Natural killer cell (primary cell): ENCODE measurements around the gene FRK. TPM values are rescaled to one million over a fixed set of nuclear protein-coding genes. Genes with fewer than 3 reads are reported as not detected.

Experiments used
- ATAC-seq, 3 donors: fragments of 150-1000 bp in 2 of 3; fragments of 200-7000 bp in 1 of 3; cut with Tn5 transposase; 1 replicate in 1 of 3; 2 replicates in 2 of 3; pipeline ENCODE4 v1.10.0; 2021; ENCODE audit warnings: mild to moderate bottlenecking in 2 of 3, moderate library complexity in 2 of 3
- DNase-seq, 2 donors: peaks; one replicate each; pipeline versions ENCODE4 v3.0.0 to v3.0.0-alpha.2; 2013 to 2021; ENCODE audit warnings: mixed read lengths in 1 of 2
- H3K27ac ChIP-seq: one replicate; pipeline ENCODE4 v1.5.1; 2013; ENCODE audit warnings: mild to moderate bottlenecking, low read length
- H3K27me3 ChIP-seq: one replicate; pipeline ENCODE4 v1.6.1; 2013; ENCODE audit warnings: low read length; ENCODE audit not compliant: control insufficient read depth, insufficient read depth
- H3K36me3 ChIP-seq: one replicate; pipeline ENCODE4 v1.6.1; 2013; ENCODE audit warnings: low read length; ENCODE audit not compliant: control insufficient read depth, insufficient read depth
- H3K4me1 ChIP-seq: one replicate; pipeline ENCODE4 v1.6.1; 2013; ENCODE audit warnings: low read length; ENCODE audit not compliant: control insufficient read depth, insufficient read depth
- H3K4me3 ChIP-seq: one replicate; pipeline ENCODE4 v1.5.1; 2013; ENCODE audit warnings: low read length
- H3K9me3 ChIP-seq: one replicate; pipeline ENCODE4 v1.6.1; 2013; ENCODE audit warnings: low read length; ENCODE audit not compliant: control insufficient read depth, insufficient read depth
- H3K27ac Mint-ChIP-seq, 2 donors: one replicate each; pipeline ENCODE4 v1.8.0; 2022; ENCODE audit warnings: mild to moderate bottlenecking in 2 of 2, mixed read lengths in 2 of 2, moderate library complexity in 1 of 2
- H3K27me3 Mint-ChIP-seq, 2 donors: one replicate each; pipeline ENCODE4 v1.8.0; 2022; ENCODE audit warnings: low read depth in 2 of 2, mixed read lengths in 2 of 2
- H3K36me3 Mint-ChIP-seq: one replicate; pipeline ENCODE4 v1.8.0; 2022; ENCODE audit warnings: mixed read lengths
- H3K4me1 Mint-ChIP-seq, 2 donors: one replicate each; pipeline ENCODE4 v1.8.0; 2022; ENCODE audit warnings: mixed read lengths in 2 of 2
- H3K4me3 Mint-ChIP-seq: one replicate; pipeline ENCODE4 v1.8.0; 2022; ENCODE audit warnings: mild to moderate bottlenecking, moderate library complexity, mixed read lengths
- H3K9me3 Mint-ChIP-seq, 2 donors: one replicate each; pipeline ENCODE4 v1.8.0; 2022; ENCODE audit warnings: mixed read lengths in 2 of 2
- WGBS: methylation state at CpG from one replicate; pipeline ENCODE4 v1.1.7; 2013; ENCODE audit warnings: missing lambda C conversion rate; ENCODE audit not compliant: insufficient coverage; 5-methylcytosine and 5-hydroxymethylcytosine counted together
- intact Hi-C: fragments of 100-400 bp; cut with micrococcal nuclease; formaldehyde crosslinking; loops from one replicate; pipeline ENCODE4 v1.14.2; 2022
- total RNA-seq, 4 donors: library from RNA; stranded (reverse); fragments of 120-200 nt in 1 of 4; gene quantifications; one replicate each; pipeline versions ENCODE4 v1.2.3 to v1.2.4, GENCODE V29; 2013 to 2022
- TF ChIP-seq, protein P1 (sequence below): fragments of 200-600 bp; IDR thresholded peaks from one replicate; pipeline ENCODE4 v1.8.0; 2022; ENCODE audit warnings: antibody characterized with exemption

Gene FRK
- total RNA-seq, 3 donors from 2014 or later (not counting 1 experiment from before 2014, with no cell fraction given) = not detected

DNA sequence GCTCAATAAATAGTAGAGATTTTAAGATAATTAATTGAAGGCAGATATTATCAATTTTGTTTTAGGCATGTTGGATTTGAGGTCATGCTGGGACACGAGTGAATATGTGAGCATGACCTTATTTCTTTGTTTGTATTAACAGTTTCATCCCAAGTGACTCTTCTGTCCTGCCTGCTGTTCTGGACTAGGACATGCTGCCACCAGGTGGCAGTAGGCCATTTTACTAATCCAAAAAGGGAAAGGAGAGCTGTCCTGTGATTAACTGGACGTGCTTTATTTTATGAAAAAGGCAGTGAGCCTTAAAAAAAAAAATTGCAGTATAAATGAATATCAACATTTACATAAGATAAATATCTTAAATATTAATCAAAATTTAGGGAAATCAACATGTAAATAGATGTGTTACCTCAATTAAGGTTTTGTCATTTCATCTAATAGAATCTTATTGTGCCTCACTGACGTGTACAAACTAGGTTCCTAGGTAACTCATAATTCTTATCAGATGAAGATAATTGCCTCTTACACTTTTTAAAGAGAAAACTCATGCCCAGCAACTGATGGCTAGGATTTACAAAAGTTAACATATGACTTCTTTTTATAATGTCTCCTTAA lies 49.8 kb downstream of the FRK start:
- H3K4me1 ChIP-seq = no peaks in the 10 kb centered on the region
- H3K27me3 ChIP-seq = no peaks in the 10 kb centered on the region
- no peak overlapping the region for H3K27ac ChIP-seq
- H3K4me1 Mint-ChIP-seq = no peaks in the 10 kb centered on the region
- no peak overlapping the region for H3K4me3 Mint-ChIP-seq
- DNase-seq (peak in 1 of 2 donors; percentile 66), ATAC-seq (peak in 1 of 3 donors; percentile 34)
- no peak overlapping the region for H3K4me3 ChIP-seq
- no peak overlapping the region for H3K27ac Mint-ChIP-seq
- peaks cover 0 to 10% of the 10 kb centered on the region in 2 donors for H3K27me3 Mint-ChIP-seq
- TF ChIP-seq, protein P1, sequence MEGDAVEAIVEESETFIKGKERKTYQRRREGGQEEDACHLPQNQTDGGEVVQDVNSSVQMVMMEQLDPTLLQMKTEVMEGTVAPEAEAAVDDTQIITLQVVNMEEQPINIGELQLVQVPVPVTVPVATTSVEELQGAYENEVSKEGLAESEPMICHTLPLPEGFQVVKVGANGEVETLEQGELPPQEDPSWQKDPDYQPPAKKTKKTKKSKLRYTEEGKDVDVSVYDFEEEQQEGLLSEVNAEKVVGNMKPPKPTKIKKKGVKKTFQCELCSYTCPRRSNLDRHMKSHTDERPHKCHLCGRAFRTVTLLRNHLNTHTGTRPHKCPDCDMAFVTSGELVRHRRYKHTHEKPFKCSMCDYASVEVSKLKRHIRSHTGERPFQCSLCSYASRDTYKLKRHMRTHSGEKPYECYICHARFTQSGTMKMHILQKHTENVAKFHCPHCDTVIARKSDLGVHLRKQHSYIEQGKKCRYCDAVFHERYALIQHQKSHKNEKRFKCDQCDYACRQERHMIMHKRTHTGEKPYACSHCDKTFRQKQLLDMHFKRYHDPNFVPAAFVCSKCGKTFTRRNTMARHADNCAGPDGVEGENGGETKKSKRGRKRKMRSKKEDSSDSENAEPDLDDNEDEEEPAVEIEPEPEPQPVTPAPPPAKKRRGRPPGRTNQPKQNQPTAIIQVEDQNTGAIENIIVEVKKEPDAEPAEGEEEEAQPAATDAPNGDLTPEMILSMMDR = peak; percentile 62
- H3K9me3 ChIP-seq = no peaks in the 10 kb centered on the region
- intact Hi-C loops = loop anchor here (1.0 kb wide), 1 partner anchor 86 kb away; no protein-coding TSS in a partner anchor
- WGBS = 44% methylated on average over 2 of the region's 3 CpGs
- H3K36me3 ChIP-seq = no peaks in the 10 kb centered on the region
- H3K36me3 Mint-ChIP-seq = no peaks in the 10 kb centered on the region
- no peaks in the 10 kb centered on the region for H3K9me3 Mint-ChIP-seq

GRCh38 chr6:116010386-116010785 lies 50.3 kb downstream of the FRK start:
- Mint-ChIP-seq H3K27me3 (peaks cover 0 to 10% of the 10 kb centered on the region in 2 donors), H3K36me3 (no peaks in the 10 kb centered on the region), H3K9me3 (no peaks in the 10 kb centered on the region), H3K4me3 (no peak overlapping the region), H3K4me1 (no peaks in the 10 kb centered on the region), H3K27ac (no peak overlapping the region)
- no peak for DNase-seq
- Histone ChIP-seq H3K36me3 (no peaks in the 10 kb centered on the region), H3K4me3 (no peak overlapping the region), H3K9me3 (no peaks in the 10 kb centered on the region), H3K27me3 (no peaks in the 10 kb centered on the region), H3K4me1 (no peaks in the 10 kb centered on the region), H3K27ac (no peak overlapping the region)
- WGBS = 89% methylated on average over 3 of the region's 3 CpGs
- intact Hi-C loops = no loop called here
- TF ChIP-seq, protein P1 = no peak
- no peak for ATAC-seq

- no peaks in the 10 kb centered on the region for H3K4me1 Mint-ChIP-seq
- H3K4me1 ChIP-seq = no peaks in the 10 kb centered on the region
- no peak for DNase-seq
- 64% methylated on average over 6 of the region's 6 CpGs for WGBS
- H3K9me3 Mint-ChIP-seq = no peaks in the 10 kb centered on the region
- H3K36me3 Mint-ChIP-seq = no peaks in the 10 kb centered on the region
- no peak overlapping the region for H3K27ac ChIP-seq
- no peak overlapping the region for H3K4me3 Mint-ChIP-seq
- TF ChIP-seq, protein P1 = no peak
- H3K27me3 ChIP-seq = no peaks in the 10 kb centered on the region
- intact Hi-C loops = no loop called here
- no peak overlapping the region for H3K4me3 ChIP-seq
- H3K27ac Mint-ChIP-seq = no peak overlapping the region
- no peaks in the 10 kb centered on the region for H3K36me3 ChIP-seq
- no peaks in the 10 kb centered on the region for H3K9me3 ChIP-seq
- ATAC-seq = no peak
- H3K27me3 Mint-ChIP-seq = no peaks in the 10 kb centered on the region
Measured at GRCh38 chr6:116008470-116009243, 52.0 kb downstream of the FRK start.
